HG03354 (cell line): ENCODE results near the gene SYNCRIP.
"Not testable (repeated sequence)": the region's sequence is repeated elsewhere in the genome, so short reads cannot be mapped to it uniquely, and the experiment has no call there.

ENCODE experiments used
- ATAC-seq: cut with Tn5 transposase; IDR thresholded peaks from one replicate; pipeline ENCODE4 v1.9.1; 2021; ENCODE audit warnings: mild to moderate bottlenecking; ENCODE audit not compliant: unreplicated experiment, poor library complexity, severe bottlenecking

The SYNCRIP gene

DNA sequence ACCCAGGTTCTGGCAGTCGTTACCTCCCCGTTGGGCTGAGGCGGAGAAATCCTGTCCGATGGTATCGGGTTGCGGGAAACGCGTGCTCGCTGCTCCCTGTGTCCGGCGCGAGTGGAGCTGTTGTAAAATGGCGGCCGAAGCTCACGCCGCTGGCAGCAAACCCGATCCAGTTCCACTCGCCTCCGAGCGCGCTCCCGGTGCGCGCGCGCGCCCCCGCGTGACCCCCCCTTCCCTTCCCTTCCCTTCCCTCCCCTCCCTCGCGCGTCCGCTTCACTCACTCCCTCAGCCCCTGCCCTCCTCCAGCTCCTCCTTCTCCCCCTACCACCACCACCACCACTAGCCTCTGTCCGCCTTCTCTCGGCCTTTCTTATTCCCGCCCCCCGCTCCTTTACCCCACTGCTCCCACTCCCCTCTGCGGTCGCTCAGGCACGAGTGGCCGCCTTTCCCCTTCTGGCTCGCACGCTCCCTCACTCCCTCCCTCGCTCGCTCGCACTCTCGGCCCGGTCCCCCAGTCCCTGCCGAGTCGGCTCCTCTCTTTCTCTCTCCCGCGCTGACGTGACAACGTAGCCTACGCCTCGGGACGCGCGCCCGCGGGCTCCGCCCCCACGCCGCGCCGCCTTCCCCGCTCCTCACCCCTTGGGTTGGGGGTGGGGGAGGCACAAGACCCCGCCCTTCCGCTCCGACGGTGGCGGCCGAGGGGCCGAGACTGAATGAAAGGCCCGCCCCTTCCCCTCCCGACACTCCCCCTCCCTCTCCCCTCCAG lies at the start of gene SYNCRIP:
TSS of gene SYNCRIP (minus strand) at position 113 of the 763 bp plus-strand sequence. CDS start 1,447 bp downstream, outside the sequence.
- peak; percentile 75 for ATAC-seq

DNA sequence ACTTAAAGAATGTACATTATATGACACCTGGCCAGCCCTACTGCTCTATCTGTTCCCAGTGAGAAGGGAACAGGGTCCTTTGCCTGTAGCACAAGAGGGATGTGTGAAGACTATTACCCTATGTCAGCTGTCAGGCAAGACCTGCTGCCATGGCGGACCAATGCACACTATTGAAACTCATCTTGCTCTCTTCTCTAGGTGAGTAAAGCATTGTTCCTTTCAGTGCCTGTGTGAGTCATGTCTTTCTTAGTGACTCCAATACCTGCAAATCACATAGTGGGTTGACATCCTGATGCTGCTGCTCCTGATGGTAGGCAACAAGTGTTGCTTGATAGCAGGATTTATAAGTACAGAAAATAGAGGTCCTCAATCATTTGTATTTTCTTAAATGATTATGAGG lies 48.8 kb upstream of the SYNCRIP start:
- ATAC-seq: no peak

DNA sequence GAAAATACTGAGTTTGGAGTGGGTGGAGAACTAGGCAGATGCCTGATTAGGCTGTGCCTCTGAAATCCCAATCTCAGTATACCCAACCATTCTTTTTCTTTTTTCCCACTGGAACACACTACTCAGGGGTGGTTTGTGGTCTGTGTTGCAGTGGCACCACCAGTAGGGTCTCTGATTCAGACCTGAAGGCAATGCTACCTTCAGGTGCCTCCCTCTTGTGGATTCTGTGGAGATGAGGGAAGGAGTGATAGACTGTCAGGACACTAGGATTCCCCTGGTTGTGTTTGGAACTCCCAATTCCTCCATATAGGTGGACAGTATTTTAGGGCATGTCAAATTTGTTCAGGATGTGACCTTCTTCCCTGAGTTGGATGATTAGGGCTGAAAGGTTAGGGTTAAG lies 47.4 kb upstream of the SYNCRIP start:
- no peak for ATAC-seq

DNA sequence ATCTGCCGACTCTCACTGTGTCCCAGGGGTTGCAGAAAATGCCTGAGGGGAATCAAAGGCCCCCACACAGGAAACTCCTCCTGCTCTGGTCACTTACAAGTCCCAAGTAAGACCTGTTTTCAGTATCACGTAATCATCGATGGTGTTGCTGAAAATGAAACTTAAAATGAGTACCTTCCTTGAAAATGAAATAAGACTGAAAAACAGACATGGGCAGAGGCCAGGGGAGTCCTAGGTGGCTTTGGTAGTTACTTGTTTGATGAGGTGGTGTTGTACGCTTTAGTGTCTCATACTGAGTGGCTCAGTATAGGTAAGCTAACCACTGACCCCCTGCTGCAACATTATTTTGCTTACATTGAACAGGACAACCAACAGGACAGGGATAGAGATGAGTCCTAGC lies 43.0 kb upstream of the SYNCRIP start:
- peak; percentile 85 for ATAC-seq

DNA sequence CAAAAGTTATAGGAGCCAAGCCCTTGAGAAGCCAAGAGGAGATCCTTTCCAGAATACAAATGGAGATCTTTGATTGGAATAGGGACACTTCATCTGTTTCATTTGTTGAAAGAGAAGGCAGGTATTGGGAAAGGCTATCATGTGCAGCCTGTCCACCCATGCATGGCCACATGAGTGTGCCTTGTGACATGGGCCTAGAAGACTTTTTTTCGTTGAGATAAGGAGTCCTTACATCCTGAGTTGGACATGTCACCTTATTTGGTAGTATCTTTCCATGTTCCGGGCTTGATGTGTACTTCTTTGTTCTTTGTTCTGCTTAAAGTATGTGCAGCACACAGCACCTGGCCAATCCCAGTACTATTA lies 42.1 kb upstream of the SYNCRIP start:
- no peak for ATAC-seq

DNA sequence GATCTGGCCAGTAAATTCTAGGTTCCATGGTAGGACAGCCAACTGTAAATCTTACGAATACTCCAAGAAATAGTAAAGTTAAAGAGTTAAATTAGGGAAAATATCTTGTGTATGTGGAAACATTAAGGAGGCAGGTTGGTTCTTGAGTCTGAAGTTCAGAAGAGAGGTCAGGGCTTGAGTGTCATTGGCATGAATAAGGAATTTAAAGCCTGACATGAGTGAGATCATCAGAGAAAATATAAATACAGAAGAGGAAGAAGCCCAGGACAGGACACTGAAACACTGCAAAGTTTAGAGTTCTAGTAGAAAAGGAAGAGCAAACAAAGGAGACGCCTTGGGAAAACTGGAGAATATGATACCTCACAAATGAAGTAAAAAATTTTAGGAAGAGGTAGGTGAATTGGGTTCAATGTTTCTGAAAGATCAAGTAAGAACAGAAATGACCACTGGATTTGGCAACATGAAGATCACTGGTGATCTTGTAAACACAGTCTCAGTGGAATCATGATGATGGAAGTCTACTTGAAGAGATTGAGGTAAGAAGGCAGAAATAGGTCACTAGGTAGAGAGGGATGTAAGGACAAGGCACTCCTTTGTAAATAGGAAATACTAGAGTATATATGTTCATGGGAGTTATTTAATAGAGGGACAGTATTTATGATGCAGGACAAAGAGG lies 41.6 kb upstream of the SYNCRIP start:
- no peak for ATAC-seq

DNA sequence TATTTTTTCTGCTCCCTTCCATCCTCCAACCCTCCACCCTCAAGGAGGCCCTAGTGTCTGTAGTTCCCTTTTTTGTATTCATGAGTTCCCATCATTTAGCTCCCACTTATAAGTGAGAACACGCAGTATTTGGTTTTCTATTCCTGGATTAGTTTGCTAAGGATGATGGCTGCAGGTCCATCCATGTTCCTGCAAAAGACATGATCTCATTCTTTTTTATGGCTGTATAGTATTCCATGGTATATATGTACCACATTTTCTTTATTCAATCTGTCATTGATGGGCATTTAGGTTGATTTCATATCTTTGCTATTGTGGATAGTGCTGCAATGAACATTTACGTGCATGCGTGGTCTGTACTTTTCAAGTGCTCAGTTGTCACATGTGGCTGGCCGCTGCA lies 39.2 kb upstream of the SYNCRIP start:
- ATAC-seq: not testable (repeated sequence)

DNA sequence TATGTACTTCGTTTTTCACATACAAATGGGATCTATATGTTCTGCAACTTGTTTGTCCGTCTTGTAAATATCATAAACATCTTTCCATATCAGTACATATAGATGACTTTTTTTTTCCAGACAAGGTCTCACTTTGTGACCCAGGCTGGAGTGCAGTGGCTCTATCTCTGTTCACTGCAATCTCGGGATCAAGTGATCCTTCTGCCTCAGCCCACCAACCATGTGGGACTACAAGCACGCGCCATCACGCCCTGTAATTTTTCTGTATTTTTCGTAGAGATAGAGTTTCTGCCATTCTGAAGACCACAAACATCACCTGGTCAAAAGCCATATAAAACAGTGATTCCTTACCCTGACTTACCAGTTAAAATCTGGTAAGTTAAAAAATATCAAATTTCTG lies 37.7 kb upstream of the SYNCRIP start:
- ATAC-seq: no peak

DNA sequence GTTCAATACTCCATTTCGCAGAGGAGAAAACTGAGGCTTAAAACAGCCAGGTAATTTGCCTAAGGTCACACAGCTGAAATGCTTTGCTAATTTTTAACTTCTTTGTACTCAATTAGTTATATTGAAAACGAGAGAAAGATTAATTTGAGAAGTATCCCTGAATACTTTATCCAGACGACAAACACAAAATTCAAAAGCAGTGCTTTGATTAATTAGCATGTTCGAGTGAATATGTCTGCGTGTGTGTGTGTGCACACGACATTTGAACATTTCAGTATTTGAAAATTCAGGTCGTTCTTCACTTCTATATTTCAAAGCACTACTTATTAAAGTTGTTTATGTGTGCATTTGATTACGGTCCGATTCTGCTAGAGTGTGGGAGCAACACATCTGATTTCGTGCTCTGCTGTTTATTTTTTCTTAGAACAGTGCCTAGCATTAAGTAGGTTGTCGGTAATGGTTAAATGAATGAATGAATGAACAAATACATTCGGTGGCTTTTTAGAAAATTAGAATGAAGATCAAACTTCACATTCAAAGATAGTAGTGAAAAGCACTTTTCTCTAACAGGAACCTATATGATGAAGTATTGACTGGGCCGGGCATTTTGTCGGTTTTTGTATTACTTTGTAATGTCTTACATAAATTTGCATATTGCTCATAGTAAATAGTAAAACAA lies 36.9 kb upstream of the SYNCRIP start:
- ATAC-seq: no peak

DNA sequence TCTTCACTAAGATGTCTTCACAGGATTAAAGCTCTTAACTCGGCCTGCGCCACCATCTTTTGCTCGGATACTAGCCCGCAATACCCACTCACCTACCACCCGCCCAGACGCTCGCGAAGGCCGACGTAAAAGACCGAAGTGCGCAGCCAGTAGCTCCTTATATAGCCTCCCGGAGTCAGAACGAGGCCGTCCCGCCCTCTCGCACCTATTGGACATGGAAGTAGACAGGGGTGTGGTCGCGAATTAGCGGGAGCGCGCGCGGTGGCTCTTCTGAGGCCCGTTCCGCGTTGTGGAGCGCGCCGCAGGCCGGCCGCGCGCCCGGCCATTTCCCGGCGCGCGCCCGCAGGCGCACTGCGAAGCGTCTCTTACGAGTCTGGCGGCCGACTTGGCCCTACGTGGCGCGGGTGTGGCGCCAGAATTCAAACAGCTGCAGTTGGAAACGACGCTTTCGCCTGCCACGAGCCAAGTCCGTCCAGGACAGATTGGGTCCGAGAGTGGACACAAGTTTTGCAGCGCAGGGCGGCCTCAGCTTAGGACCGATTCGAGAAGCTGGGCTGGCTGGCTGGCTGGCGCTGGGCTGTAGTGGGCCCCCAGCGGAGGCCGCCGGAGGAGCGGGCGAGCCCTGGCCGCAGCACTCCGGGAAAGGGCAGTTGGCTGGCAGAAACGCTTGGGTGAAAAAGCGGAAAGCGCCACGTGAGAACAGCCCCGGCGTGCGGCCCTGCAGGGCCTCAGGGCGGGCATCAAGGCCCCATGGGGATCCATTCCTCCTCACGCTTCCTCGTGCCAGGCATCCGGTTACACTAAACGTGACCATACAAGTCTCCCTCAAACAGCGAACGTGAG lies 36.1 kb upstream of the SYNCRIP start:
- peak; percentile 83 for ATAC-seq

DNA sequence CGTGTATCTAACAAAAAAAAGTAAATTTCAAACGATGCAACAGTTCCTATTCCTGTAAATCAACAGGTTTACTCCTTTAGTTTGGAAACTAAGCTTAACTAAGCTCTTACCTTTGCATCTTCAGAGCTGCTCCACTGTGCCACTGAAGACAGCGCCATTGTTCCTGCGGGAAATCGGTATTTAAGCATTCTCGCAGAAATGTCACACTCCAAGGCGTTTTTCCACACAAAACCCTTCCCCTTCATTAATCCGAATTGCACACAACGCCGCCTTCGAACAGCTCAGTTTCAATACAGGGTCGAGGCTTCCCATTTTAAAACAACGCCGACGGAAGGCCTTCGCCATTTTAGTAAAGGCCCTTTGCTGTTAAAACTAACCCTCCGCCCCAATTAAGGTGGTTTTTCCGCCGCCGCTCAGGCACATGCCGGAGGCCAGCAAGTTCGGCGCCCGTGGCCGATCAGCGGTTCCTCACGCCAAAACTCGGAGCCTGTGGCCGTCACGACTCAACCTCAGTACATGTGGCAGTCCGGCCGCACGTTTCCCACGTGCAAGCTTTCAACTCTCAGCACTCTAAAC lies 35.4 kb upstream of the SYNCRIP start:
- no peak for ATAC-seq

DNA sequence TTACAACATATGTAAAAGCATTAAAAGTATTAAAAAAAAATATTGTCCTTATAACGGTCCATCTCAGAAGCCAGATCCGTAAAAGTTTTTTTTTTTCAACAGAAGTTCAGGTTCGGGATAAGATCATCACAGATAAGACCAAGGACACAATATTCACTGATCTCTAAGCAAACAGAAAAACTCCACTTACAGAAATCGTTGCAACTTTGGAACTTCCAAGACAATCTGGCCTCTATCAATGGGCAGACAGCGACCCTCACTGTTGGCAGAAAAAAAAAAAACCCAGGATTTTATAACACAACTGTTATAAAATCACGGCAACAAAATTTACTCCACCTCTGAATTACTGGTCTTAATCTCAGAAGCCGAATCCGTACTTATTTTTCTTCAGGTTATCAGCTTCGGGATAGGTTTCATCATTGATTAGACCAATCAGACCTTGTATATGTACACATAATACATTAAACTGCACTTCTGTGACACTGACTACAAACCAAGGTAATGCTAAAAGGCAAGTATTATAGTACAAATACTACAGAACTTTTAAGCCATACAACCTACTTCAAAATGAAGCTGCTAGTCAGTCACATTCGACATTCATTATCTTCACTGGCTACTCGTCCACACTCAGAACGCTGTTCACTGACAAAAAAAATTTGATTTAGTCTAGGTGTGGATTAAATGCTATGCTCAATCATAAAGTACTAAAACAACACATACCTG lies 34.7 kb upstream of the SYNCRIP start:
- ATAC-seq: no peak

DNA sequence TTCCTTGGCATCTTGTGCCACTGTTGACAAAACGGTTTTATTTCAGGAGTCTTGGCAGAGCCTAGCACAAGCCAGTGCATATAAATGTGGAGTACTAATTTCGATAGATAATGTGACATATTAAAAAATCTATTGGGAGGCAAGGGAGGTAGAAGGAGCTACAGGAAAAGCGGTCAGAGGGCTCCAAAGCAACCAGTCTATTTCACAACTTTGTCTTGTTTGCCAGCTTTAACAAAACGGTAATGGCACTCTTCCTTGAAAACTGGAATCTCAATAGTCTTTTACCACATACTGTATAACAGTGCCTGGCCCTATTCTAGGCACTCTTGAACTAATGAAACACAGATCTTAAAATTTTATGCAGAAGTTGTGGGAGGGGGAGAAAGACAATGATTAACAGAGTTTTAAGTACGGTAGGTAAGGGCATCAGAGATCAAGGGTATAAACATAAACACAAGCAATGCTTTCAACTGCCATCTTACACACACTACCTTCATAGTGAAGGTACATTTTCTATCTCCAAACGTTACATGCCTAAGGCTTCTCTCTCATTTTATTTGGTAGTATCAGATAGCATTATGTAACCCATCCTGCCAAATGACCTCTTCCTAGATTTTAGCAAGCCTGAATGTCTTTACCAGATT lies 33.5 kb upstream of the SYNCRIP start:
- no peak for ATAC-seq

DNA sequence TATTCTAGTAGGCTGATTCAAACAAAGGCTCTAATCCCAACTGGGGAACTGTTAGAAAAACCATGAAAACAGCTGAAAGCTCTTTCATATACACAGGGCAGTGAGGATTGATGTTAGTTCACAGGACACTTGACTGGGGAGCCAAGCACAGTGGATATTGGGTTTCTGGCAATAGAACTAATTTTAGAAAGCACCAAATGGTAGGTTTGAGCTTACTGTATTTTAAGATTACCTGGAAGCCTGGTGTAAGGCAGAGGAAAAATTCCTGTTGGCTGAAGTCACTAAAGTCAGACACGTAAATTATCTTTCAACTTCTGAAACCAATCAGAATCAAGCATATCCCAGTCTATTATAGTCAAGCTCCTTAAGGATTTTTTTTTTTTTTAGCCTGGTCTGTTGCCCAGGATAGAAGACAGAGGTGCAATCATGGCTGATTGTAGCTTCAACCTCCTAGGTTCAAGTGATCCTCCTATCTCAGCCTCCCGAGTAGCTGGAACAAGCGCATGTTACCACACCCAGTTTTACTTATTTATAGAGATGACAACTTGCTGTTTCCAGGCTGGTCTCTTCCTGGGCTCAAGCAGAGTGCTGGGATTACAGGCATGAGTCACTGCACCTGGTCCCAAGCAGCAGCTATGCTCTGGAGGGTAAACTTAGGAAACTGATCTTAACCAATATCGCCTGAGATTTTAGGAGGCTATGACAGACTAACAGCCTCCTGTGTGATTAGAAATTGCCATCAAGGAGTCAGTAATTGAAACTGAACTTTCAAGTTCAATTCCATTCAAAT lies 32.5 kb upstream of the SYNCRIP start:
- no peak for ATAC-seq

DNA sequence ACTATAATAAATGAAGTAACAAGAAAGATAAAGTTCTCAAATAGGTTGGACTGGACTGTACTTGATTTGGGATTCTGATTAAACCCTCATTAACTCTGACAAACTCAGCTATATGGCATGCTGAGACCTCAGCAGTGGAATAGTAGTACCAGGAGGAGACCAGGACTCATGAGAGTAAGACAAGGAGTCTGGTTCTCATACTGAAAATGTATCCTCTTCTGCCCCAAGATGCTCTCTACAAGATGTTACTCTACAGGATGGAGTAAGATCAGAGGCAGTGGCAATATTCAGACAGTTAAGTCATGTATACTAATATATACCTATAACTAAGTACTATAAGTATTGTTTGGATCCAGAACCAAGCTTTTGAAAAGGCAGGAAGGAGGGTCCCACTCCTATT lies 31.9 kb upstream of the SYNCRIP start:
- no peak for ATAC-seq

DNA sequence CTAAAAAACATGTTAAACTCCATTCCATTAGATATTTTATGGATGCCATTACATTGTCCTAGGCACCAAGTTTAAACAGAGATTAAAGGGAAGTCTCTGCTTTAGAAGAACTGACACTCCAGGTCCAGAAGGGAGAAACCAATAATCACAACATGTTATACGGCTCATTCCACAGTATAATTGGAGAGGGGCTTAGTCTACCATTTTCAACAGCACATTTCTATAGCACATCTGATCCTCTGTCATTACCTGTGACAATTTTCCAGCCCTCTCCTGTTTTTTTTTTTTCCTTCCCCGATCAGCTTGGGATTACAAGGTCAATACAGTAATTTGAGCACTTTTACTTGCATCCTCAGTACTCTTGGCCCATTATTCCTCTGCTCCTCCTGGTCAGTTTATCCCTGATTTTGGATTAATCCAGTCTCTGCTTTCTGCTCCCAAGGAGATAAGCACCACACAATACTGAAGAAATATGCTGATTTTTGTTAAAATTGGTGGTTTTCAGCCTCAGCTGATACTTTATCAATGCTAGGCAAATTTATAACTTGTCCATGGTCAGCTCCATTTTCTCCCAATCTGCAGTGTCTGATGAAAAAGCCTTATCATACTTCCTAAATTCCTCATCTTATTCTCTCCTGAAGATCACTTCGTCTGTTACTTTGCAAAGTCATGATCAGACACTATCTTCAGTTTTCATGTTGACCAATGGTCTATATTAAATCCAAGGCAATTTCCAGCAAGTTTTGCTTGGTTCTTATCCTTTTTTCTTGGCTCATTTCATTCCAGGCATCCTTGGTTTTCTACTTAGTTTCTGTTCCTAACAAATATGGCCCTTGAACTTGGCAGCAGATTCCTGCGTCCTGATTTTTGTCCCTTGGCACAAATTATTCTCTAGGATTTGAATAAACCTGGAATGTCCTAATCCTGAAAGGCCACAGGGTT lies 30.8 kb upstream of the SYNCRIP start:
- ATAC-seq: no peak

DNA sequence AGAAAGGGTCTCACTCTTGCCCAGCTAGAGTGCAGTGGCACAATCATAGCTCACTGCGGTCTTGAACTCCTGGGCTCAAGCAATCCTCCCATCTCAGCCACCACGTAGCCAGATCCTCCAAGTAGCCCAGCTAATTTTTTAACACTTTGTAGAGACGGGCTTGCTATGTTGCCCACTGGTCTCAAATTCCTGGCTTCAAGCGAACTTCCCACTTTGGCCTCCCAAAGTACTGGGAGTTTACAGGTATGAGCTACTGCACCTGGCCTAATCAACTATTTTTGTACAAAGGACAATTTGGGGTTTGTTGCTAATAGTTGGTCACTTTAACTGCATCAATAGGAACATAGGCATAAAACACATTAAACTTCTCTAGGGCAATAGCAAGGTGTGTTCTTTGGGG lies 29.9 kb upstream of the SYNCRIP start:
- no peak for ATAC-seq
